Measurements from ENCODE around the gene CFAP161.

Gene CFAP161, protein sequence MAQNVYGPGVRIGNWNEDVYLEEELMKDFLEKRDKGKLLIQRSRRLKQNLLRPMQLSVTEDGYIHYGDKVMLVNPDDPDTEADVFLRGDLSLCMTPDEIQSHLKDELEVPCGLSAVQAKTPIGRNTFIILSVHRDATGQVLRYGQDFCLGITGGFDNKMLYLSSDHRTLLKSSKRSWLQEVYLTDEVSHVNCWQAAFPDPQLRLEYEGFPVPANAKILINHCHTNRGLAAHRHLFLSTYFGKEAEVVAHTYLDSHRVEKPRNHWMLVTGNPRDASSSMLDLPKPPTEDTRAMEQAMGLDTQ

DNA sequence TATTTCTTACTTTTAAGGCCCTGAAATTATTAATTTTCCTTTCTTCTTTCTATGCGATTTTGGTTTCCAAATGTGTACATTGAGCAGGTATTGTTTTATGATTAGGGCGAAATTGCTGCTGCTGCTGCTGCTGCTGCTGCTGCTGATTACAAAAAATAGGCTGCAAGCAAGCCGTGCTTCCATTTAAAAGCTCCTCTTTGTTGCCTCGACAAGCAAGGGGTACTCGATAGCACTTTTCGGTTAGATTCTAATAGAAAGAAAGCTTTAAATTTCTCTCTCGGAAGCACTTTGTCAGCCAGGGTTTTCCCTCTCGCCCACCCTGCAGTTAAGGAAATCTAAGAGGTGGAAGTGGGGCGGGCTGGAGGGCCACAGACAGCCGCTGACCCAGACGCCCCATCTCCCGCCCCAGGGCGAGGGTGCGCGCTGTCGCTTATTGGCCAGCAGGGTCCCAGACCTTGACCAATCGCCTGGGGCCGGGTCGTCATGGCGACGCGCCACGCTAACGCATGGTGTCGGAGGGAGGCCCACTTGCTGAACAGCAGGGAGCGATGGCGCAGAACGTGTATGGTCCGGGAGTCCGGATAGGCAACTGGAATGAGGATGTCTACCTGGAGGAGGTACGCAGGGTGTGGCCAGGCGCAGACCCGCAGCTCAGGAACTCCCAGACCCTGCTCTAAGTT, at the start of gene CFAP161:
Gene CFAP161, plus strand, starts transcription at position 489 of the 680 bp plus-strand sequence. Its CDS starts 60 bp downstream, at position 549.
- DNase-seq, result peak; percentile 45

DNA sequence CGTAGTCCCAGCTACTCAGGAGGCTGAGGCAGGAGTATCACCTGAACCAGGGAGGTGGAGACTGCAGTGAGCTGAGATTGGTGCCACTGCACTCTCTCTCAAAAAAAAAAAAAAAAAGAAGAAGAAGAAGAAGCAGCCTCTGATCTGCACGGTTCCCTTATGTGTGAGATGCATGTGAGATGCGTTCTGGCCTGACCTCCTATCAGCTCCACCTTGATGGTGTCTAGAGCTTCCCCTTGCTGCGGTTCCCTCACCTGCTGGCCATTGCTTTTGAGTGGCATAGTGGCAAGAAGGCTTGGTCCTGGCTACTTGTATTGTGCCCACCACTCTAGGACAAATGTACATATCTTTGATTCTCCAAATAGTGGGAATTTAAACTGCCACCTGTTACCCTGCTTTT, 49.4 kb upstream of the CFAP161 start:
- DNase-seq, result no peak

DNA sequence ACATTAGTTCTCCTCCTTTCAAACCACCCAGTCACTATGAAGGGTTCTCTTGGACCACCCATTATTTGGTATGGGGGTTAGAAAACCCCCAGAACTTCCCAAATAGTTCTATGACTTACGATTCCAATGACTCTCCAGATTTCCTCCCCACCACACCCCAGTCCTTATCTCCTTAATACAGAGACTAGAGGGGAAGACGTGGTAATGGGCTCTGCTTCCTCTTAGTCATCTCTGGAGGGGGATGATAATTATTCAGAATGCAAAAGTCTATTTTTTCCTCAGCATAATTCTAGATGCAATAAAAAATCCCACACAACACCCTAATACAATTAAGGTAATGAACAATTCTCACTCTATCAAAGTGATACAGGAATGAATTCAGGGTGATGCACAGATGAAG, 48.9 kb upstream of the CFAP161 start:
- DNase-seq, result no peak

DNA sequence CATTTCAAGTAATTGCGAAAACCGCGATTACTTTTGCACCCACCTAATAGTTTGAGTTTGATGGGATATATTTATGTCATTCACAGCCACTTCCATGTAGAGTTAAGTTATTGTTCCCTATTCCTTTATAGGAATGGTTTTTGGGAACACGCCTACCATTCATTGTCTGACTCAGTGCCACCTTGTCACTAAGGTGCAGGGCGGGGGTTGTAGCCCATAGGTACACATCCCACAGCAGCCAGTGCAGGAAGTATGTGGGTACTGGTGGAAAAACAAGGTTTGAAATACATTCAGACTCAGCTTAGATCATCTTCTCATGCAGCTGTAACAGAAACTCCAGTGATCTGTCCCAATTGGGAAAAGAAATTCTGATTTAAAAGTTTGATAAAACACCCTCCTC, 48.2 kb upstream of the CFAP161 start:
- no peak for DNase-seq

DNA sequence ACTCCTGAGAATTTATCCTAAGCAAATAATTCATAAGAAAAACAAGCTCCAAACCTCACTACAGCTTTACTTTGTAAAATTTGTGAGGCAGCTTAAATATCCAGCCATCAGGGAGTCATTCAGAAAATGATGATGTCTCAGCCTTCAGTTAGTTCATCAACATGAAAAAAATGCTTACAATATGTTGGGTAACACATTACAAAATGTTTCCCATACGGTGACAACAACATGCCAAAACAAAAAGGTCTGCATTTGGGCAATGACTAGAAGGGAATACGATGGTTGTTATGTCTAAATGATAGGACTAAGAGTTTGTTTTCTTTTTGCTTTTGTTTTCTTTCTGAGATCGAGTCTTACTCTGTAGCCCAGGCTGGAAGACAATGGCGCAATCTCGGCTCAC, 47.0 kb upstream of the CFAP161 start:
- peak; percentile 67 for DNase-seq

DNA sequence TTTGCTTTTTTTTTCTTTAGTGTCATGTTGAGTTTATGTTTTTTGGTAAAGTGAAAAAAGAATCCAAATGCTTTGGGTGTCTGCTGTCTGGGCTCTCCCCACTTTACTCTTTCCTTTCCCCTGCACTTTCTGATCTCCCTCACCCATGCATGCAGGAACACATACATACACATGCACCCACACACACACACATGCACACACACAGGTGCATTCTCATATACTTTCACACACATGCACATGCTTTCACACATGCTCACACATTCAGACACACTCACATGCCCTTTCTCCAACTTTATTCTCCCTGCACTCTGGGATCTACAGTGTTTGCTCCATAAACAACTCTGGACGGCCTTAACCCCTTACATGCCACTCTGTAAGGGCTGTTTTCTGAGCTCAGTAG, 46.4 kb upstream of the CFAP161 start:
- DNase-seq, result no peak

DNA sequence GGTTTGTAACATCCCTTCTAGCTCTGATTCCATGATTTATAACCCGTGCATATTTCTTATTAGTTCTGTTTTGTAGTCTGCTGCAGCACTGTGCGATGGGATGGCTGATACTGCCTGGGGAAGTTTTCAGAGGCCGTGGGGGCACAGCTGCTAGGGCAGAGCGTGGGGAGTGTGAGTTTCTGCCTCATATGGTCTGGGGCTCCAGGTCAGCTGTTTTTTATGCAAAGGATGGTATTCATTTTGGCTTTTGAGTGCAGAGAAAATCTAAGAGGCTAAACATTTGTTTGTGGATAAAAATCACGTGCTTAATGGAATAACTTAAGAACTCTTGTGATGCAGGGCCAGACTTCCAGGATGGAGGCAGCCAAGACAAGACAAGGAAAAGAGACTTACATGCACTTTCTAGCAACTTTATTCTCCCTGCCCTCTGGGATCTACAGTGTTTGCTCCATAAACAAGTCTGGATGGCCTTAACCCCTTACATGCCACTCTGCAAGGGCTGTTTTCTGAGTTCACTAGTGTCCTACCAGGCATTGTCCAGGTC, 45.5 kb upstream of the CFAP161 start:
- no peak for DNase-seq

DNA sequence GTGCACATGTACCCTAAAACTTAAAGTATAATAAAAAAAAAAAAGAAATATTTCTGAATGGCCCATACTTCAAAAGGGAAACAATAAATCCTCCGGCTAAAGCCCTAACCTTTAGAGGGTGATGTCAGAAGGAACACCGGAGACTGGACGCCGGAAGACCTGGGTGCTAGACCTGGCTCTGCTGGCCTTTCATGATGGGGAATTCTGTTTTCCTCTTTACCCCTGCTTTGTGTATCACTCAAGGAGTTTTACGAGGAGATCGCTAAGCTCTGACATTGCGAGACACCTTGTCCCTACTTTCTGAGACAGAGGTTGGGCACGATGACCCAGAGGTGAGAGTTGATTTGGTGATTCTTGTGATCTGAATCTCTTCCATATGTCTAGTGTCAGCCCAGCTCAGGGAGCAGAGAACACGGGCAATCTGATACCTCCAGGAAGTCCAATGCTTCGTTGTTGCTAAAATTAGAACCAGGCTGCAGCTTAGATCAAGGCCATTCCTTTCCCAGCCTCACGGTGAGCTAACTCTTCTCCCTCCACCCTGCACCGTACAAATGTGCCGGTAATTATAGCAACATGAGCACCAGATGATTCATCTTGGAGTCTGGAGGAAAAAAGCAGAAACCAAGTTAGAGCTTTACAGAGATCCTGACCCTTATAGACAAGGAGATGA, 42.0 kb upstream of the CFAP161 start:
- peak; percentile 64 for DNase-seq

DNA sequence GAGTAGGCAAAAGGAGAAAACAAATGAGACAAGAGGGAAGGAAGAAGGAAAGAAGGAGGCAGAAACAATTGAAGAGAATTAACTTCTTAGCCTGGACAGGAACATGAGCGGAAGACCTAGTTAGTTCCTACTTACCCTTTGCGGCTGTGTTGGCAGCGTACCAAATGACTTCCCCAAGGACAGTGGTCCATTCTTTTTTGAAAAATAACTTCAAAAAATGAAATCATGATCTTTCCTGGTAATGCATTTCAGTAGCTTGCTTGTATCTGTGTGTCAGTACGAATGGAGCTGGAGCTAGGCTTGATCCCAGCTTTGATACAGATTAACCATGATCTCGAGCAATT, 41.5 kb upstream of the CFAP161 start:
- no peak for DNase-seq

DNA sequence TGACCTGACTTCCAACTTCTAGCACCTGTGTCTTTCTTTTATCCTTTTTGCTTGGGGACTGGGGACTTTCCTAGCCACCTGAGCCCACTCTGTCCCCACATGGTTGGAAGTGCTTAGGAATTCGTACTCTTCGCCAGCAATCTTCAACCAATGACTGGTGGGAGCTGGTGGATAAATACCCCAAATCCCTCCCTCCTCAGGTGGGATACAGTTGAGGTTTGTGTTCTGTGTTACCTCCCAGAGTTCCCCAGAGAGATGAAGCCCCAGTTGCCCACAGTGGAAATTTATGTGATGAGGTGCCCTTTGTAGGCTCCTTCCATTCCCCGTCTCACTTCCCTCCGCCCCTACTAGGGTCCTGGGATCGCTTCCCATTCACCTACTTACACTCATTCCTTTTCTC, 40.1 kb upstream of the CFAP161 start:
- no peak for DNase-seq

DNA sequence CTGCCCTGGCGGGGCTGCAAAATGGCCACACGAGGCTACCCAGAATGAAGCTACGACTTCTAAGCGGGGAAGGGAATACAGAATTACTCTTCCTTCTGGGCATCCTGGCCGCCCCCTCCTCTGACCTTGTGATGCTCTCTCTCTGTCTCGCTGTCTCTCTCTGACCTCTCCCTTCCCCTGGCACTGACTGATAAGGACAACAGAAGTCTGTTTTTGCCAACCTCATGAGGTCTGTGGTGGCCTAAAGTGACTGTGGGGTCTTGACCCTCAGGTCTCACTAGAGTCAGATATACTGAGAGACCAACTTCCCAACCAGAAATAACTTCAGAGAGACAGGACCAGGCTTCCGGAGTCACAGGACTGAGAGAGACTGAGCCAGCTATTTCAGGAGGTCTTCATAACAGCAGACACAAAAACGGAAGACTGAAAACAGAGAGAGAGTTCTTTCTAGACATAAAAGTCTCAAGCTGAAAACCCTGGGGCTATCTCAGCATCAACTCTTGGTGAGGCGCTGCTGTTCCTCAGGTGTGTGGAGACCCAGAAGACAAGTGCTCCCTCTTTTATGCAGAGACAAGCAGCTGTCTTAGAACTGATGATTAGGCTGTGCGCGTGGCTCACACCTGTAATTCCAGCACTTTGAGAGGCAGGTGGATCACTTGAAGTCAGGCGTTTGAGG, 38.2 kb upstream of the CFAP161 start:
- no peak for DNase-seq

DNA sequence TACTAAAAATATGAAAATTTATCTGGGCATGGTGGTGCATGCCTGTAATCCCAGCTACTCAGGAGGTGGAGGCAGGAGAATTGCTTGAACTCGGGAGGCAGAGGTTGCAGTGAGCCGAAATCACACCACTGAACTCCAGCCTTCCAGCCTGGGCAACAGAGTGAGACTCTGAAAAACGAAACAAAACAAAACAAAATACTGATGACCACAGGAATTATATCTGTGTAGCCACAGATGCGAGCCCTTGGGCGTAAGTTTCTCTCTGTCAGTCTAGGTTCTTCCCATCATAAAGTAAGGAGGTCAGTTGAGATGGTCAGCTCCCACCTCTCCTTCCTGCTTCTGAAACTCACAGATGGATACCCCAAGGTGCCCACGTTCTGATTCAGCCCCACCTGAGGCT, 37.7 kb upstream of the CFAP161 start:
- no peak for DNase-seq

DNA sequence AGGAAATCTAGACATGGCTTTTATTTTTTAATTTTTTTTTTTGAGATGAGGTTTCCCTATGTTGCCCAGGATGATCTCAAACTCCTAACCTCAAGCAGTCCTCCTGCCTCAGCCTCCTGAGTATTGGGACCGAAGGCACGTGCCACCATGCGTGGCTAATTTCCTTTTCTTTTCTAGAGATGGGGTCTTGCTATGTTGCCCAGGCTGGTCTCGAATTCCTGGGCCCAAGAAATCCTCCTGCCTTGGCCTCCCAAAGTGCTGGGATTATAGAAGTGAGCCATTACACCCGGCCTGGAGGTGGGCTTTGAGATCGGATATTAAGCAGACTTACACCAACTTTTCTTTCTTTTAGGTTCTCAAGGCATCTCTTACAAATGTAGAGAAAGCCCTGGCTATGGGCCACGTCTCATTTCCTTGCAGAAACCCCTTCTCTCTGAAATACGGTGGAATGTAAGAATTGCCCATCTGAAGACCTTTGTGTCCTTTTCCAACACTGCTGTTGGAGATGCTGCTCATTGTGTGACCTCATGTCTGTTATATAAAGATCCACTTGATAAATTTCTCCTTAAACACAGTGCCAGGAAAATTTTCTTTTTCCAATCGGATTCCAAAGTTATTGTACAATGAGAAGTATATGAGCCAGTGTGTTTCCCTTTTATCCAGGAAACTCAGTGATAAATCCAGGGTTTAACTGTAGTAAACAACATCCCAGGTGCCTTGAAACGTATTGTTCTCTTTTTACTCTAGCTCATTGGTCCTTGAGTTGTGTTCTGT, 36.8 kb upstream of the CFAP161 start:
- no peak for DNase-seq

DNA sequence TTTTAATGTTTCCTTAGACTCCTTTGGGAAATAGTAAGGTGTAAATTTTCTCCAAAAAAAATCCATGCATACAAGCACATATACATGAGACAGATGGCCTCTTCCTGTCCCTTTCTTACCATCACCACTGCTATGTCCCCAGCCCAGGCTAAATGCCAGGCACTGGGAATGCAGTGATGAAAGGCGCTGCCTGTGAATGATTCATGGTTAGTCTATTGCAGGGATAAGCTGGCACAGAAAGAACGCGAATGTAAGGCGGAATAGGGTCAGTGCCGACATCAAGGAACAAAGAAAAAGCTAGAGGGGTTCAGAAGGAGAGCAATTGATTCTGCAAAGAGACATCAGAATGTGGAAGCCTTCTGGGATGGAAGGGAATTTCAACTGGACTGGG, 36.2 kb upstream of the CFAP161 start:
- DNase-seq, result no peak

DNA sequence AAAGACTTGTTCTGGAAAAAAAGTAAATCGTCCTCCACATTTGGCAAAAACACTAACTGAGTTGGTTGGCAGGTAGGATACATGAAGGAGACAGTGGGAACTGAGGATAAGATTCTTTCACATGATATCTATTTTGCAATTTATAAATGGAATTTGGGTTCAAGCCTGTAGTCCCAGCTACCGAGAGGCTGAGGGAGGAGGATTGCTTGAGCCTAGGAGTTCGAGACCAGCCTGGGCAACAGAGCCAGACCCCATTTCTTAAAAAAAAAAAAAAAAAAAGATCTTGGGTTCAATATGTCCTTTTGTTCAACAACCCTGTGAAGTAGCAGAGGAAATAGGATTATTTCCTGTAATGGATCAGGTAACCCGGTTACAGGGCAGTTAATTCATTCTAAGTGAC, 35.7 kb upstream of the CFAP161 start:
- no peak for DNase-seq

DNA sequence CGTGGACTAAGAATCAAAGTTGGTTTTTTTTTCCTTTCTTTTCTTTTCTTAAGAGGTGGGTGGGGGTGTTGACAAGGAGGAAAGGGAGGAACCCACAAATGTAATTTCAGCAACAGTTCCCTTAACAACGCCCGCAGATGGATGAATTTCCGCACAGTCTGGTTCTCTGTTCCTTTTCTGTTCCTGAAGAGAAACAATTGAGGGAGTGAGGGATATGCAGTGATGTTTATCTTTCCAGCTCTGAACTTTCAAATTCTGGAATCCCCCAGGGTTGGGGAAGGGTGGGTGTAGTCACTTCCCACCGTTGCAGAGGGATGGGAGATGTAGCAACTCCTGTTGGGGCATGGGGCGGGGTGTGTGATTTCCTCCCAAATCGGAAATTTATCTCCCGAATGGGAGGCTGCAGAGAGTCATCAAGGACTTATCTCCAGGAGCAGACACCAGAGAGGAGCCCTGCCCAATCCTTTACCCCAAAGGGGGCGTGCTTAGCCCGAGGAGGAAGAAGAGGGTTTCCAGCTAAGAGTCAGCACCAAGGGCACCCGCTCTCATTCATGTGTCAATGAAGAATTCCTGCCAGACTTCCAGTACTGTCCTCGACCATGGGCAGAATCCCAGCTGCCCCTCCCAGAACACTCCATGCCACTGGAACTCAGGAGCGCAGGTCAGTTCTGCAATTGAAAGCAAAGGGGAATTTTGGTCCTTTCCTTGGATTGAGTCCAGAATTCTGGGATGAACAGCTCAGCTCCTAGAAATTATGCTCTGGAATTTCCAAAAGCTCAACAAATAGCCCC, 35.0 kb upstream of the CFAP161 start:
- peak; percentile 95 for DNase-seq

DNA sequence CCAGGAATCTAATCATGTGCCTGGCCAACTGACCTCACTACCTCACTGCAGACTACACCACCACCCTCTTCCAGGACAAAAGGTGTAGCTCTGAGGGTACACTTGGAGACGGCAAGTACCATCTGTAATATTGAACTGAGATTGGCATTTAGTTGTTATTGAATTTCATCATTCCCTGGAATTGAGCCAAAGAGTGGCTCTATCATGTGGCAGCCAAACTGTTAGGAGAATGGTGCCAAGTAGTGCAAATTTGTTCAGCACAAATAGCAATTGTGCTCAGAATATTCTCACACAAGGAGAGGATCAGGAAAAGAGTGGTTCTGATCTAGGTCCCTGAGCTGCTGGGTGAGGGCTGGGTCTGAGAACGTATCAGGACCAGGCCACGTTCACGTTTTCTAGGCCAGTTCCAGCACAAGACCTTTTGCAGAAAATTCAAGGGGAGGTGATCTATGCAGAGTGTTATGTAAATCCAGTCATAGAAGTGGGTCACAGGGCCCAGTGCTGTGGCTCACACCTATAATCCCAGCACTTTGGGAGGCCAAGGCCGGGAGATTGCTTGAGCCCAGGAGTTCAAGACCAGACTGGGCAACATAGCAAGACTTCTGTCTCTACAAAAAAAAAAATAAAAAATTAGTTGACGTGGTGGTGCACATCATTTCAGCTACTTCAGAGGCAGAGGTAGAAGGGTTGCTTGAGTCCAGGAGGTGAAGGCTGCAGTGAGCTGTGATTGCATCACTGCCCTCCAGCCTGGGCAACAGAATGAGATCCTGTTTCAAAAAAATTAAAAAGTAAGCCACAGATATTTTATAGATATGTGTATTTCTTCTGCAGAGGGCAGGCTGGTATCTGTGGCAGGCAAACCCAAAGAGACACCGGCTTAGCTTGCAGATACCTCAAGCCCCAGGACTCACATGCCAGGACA, 31.9 kb upstream of the CFAP161 start:
- no peak for DNase-seq

DNA sequence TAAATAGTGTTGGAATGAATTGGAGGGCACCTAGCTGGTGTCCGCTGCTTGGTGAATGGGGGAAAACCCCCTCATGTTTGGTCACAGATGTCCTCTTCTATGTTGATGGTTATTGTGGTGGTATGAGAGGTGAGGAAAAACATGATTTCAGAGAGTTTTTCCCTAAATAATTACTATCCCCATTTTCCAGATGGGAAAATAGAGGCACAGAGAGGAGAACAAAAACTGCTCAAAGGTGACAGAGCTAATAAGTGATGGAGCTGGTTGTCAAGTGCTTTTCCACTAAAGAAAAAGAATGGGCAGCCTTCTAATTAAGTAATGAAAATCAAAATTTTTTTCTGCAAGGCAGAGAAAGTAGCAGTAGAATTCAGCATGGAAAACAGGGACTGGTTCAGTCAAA, 30.2 kb upstream of the CFAP161 start:
- no peak for DNase-seq

DNA sequence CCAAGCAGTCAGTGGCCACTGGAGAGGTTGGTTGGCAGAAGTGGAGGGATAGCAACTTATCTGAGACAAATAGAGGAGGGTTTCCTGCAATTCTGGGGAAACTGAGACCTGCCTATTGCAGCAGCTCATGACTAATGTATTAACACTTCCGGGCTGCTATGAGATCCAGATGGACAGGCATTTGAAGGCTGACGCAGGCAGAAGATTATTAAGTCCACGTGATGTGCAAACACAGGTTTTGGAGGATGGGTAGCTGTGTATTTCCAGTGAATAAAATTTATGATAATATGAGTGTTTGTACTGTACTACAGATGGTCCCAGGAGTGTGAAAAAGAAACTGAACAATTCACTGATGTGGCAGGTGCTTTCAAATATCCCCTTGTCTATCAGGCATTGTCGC, 28.5 kb upstream of the CFAP161 start:
- DNase-seq, result no peak

DNA sequence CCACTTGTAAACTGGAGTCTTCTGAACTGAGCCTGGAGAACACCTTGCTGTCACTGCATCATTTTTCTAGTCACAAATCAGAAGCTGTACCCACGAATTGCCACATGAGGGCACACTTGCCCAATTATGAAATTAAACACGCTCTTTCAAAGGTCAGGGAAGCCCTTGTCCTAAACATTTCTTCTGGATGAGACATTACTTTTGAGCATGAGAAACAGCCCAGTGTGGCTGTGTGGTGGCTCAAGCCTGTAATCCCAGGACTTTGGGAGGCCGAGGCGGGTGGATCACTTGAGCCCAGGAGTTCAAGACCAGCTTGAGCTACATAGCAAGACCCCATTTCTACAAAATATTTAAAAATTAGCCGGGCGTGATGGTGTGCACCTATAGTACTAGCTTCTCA, 27.5 kb upstream of the CFAP161 start:
- DNase-seq, result peak; percentile 79

DNA sequence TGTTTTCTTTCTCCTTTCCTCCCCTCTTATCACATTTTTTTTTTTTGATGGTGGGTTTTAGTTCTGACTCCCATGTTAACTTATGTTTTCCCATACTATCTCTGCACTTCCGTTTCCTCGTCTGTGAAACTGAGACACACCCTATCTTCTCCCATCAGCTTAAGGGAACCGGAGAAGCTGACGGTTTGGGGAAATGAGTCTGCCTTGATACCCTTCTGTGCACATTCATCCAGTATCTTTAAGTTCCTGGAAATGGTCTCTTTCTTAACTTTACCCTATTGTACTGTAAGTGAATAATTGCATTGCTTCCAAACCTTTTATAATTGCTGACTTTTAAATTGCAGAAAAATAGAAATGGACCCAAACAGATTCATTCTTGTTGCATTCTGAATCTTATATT, 26.2 kb upstream of the CFAP161 start:
- DNase-seq, result peak; percentile 90
